OCI-LY3 (cell line): ENCODE results near the gene AATK.

Experiments used
- H2AFZ ChIP-seq: fragments of 200-600, 300-600 bp; shearing (Covaris generic); 2 replicates; pipeline ENCODE4 v1.6.0; 2014; ENCODE audit warnings: antibody characterized with exemption, low read depth, low read length
- H3K27ac ChIP-seq: fragments of 200-600, 300-600 bp; sonication (generic); 2 replicates; pipeline ENCODE4 v1.5.1; 2014; ENCODE audit warnings: mild to moderate bottlenecking, low read length, moderate library complexity, mixed read lengths
- H3K27me3 ChIP-seq: fragments of 200-600, 300-600 bp; sonication (generic); 2 replicates; pipeline ENCODE4 v1.6.1; 2014; ENCODE audit warnings: low read depth, low read length, mixed read lengths
- H3K36me3 ChIP-seq: fragments of 200-600, 300-600 bp; sonication (generic); replicated peaks from 2 replicates; pipeline ENCODE3; 2014; ENCODE audit warnings: low read depth, low read length, mixed read lengths
- H3K4me1 ChIP-seq: fragments of 300-600, 200-600 bp; sonication (generic); 2 replicates; pipeline ENCODE4 v1.6.1; 2014; ENCODE audit warnings: low read length, mixed read lengths
- H3K4me2 ChIP-seq: fragments of 200-600, 300-600 bp; sonication (generic); 2 replicates; pipeline ENCODE4 v1.6.1; 2014; ENCODE audit warnings: low read length, mixed read lengths
- H3K4me3 ChIP-seq: fragments of 300-600, 200-600 bp; sonication (generic); 2 replicates; pipeline ENCODE4 v1.5.1; 2014; ENCODE audit warnings: antibody characterized with exemption, mild to moderate bottlenecking, low read length, moderate library complexity
- H3K79me2 ChIP-seq: fragments of 300-600, 200-600 bp; shearing (Covaris generic); 2 replicates; pipeline ENCODE4 v1.6.1; 2014; ENCODE audit warnings: mild to moderate bottlenecking, low read length, mixed read lengths
- H3K9ac ChIP-seq: fragments of 300-600, 200-600 bp; shearing (Covaris generic); 2 replicates; pipeline ENCODE4 v1.6.0; 2014; ENCODE audit warnings: mild to moderate bottlenecking, low read length, moderate library complexity
- H3K9me3 ChIP-seq: fragments of 200-600, 300-600 bp; shearing (Covaris generic); 2 replicates; pipeline ENCODE4 v1.6.1; 2014; ENCODE audit warnings: low read length, mixed read lengths; ENCODE audit not compliant: insufficient read depth
- H4K20me1 ChIP-seq: fragments of 200-600, 300-600 bp; sonication (generic); 2 replicates; pipeline ENCODE4 v1.6.1; 2016; ENCODE audit warnings: low read length, mixed read lengths; ENCODE audit not compliant: insufficient read depth
- EZH2phosphoT487 ChIP-seq: fragments of 200-600 bp; shearing (Covaris generic); IDR thresholded peaks from 2 replicates; pipeline ENCODE4 v1.6.1; 2018; ENCODE audit warnings: antibody characterized with exemption, mixed run types, low read depth
- TF ChIP-seq, protein P1 (sequence below): fragments of 200-600, 300-600 bp; sonication (generic); IDR thresholded peaks from 2 replicates; pipeline ENCODE4 v1.5.1; 2014; ENCODE audit warnings: antibody characterized with exemption, low read length, low read depth

AATK gene

DNA sequence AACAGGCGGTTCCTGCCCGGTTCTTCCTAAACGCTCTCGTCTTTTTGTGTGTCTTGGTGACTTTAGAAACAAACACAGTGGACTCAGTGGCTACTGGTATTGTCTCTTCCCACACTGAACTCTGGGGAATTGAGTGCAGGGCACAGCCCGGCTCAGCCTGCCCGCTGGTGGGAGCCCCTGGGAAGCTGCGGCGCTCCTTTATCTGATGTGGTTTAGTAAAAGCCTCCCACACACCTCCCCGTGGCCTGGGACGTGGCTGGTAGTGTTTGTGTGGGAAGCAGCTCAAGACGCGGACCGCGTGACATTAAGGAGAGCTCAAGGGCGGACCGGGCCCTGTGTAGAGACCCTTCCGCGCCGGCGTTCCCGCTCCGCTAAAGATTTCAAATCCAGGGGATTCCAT is 56.1 kb downstream of the AATK start:
- no peaks in the 10 kb centered on the region for H3K4me1 ChIP-seq
- no peaks in the 10 kb centered on the region for H4K20me1 ChIP-seq
- no peak overlapping the region for H3K27ac ChIP-seq
- no peaks in the 10 kb centered on the region for H3K9me3 ChIP-seq
- no peaks in the 10 kb centered on the region for H3K36me3 ChIP-seq
- H3K9ac ChIP-seq: no peak overlapping the region
- peaks cover 4% of the 10 kb centered on the region; the same call in 1 of the 2 replicates for H3K27me3 ChIP-seq
- H3K4me2 ChIP-seq: no peak overlapping the region
- H3K79me2 ChIP-seq: no peaks in the 10 kb centered on the region
- no peak for TF ChIP-seq EZH2phosphoT487
- TF ChIP-seq, protein P1, sequence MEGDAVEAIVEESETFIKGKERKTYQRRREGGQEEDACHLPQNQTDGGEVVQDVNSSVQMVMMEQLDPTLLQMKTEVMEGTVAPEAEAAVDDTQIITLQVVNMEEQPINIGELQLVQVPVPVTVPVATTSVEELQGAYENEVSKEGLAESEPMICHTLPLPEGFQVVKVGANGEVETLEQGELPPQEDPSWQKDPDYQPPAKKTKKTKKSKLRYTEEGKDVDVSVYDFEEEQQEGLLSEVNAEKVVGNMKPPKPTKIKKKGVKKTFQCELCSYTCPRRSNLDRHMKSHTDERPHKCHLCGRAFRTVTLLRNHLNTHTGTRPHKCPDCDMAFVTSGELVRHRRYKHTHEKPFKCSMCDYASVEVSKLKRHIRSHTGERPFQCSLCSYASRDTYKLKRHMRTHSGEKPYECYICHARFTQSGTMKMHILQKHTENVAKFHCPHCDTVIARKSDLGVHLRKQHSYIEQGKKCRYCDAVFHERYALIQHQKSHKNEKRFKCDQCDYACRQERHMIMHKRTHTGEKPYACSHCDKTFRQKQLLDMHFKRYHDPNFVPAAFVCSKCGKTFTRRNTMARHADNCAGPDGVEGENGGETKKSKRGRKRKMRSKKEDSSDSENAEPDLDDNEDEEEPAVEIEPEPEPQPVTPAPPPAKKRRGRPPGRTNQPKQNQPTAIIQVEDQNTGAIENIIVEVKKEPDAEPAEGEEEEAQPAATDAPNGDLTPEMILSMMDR: no peak
- no peak overlapping the region for H3K4me3 ChIP-seq
- no peak overlapping the region for H2AFZ ChIP-seq

DNA sequence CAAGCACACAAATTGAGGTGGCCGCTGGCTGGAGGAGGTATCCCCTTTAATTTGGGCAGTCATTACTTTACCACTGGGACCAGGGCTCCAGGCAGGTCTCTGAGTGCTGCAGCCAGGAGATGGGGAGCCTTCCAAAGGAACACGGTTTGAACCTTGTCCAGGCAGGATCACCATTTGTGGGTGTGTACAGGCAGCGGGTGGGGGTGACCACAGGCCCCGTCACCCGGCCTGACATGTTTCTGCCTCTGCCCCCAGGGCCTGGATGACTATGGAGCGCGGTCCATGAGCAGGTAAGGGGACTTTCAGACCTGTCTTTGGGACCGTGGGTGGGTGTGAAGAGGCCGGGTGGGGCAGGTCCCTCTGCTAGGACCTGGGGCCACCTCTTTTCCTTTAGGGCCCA is 57.8 kb downstream of the AATK start:
- no peaks in the 10 kb centered on the region for H3K36me3 ChIP-seq

DNA sequence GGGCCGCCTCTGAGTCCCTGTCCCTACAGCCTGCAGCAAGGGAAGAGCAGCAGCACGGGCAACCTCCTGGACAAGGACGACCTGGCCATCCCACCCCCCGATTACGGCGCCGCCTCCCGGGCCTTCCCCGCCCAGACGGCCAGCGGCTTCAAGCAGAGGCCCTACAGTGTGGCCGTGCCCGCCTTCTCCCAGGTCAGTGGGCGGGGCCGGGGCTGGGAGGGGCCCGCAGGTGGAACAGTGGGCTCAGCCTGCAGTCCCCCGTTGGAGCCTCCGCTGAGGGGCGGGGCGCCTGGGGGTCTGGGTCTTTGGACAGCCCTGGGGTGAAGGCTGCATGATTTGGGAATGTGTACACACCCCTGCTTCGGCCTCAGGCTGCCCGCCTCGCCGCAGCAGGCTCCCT is 59.3 kb downstream of the AATK start:
- no peak overlapping the region for H3K4me2 ChIP-seq
- TF ChIP-seq, protein P1: no peak
- TF ChIP-seq EZH2phosphoT487: no peak
- H3K4me3 ChIP-seq: no peak overlapping the region
- no peak overlapping the region for H3K9ac ChIP-seq
- H4K20me1 ChIP-seq: no peaks in the 10 kb centered on the region
- no peaks in the 10 kb centered on the region for H3K79me2 ChIP-seq
- peaks cover 6% of the 10 kb centered on the region; the same call in 1 of the 2 replicates for H3K4me1 ChIP-seq
- H3K27me3 ChIP-seq: peaks cover 4% of the 10 kb centered on the region; the same call in 1 of the 2 replicates
- no peaks in the 10 kb centered on the region for H3K9me3 ChIP-seq
- H2AFZ ChIP-seq: no peak overlapping the region
- H3K27ac ChIP-seq: no peak overlapping the region
- H3K36me3 ChIP-seq: no peaks in the 10 kb centered on the region

More for the DNA sequence above, 57.8 kb downstream of the AATK start:
- TF ChIP-seq, protein P1: no peak
- TF ChIP-seq EZH2phosphoT487: no peak
- H3K9me3 ChIP-seq: no peaks in the 10 kb centered on the region
- no peak overlapping the region for H3K9ac ChIP-seq
- H2AFZ ChIP-seq: no peak overlapping the region
- H3K27ac ChIP-seq: no peak overlapping the region
- H4K20me1 ChIP-seq: no peaks in the 10 kb centered on the region
- no peak overlapping the region for H3K4me2 ChIP-seq
- no peak overlapping the region for H3K4me3 ChIP-seq
- H3K27me3 ChIP-seq: peaks cover 4% of the 10 kb centered on the region; the same call in 1 of the 2 replicates
- H3K4me1 ChIP-seq: peaks cover 6% of the 10 kb centered on the region; the same call in 1 of the 2 replicates
- H3K79me2 ChIP-seq: no peaks in the 10 kb centered on the region

DNA sequence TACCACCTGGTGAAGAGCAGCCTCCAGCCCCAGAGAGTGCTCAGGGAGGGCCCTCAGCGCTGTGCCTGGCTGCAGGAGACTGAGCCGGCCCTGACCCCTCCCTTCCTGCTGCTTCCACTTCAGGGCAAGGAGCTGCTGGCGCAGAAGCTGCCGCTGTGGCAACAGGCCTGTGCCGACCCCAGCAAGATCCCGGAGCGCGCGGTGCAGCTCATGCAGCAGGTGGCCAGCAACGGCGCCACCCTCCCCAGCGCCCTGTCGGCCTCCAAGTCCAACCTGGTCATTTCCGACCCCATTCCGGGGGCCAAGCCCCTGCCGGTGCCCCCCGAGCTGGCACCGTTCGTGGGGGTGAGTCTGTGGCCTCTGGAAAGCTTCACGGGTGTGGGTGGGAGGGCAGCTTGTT is 62.6 kb downstream of the AATK start:
- Histone ChIP-seq H3K4me1 (peaks cover 6% of the 10 kb centered on the region; the same call in 1 of the 2 replicates), H3K4me2 (no peak overlapping the region), H3K9ac (no peak overlapping the region), H3K27ac (no peak overlapping the region), H3K36me3 (no peaks in the 10 kb centered on the region), H3K79me2 (no peaks in the 10 kb centered on the region), H3K4me3 (no peak overlapping the region), H3K27me3 (peaks cover 4% of the 10 kb centered on the region; the same call in 1 of the 2 replicates), H4K20me1 (no peaks in the 10 kb centered on the region), H2AFZ (no peak overlapping the region), H3K9me3 (no peaks in the 10 kb centered on the region)
- no peak for TF ChIP-seq EZH2phosphoT487
- TF ChIP-seq, protein P1: no peak
